KMS-11 (cell line): Measurements from ENCODE around the gene DCXR.

Experiments used
- H2AFZ ChIP-seq: fragments of 200-600 bp; sonication (generic); 2 replicates; pipeline ENCODE4 v1.6.1; 2016; ENCODE audit warnings: antibody characterized with exemption, mixed run types, low read depth
- H3K27ac ChIP-seq: fragments of 200-600 bp; sonication (generic); 2 replicates; pipeline ENCODE4 v1.6.1; 2016; ENCODE audit warnings: mild to moderate bottlenecking, mixed run types
- H3K27me3 ChIP-seq: fragments of 200-600 bp; sonication (generic); 2 replicates; pipeline ENCODE4 v1.6.1; 2017; ENCODE audit warnings: mild to moderate bottlenecking, low read depth, mixed run types, moderate library complexity; ENCODE audit not compliant: insufficient read depth
- H3K36me3 ChIP-seq: fragments of 200-600 bp; sonication (generic); 2 replicates; pipeline ENCODE4 v1.6.1; 2017; ENCODE audit warnings: mild to moderate bottlenecking, mixed run types; ENCODE audit not compliant: insufficient read depth
- H3K4me1 ChIP-seq: fragments of 200-600 bp; sonication (generic); 2 replicates; pipeline ENCODE4 v1.6.1; 2016; ENCODE audit warnings: mild to moderate bottlenecking, low read depth, mixed run types; ENCODE audit not compliant: poor library complexity, severe bottlenecking
- H3K4me2 ChIP-seq: fragments of 200-600 bp; sonication (generic); 2 replicates; pipeline ENCODE4 v1.7.0; 2016; ENCODE audit warnings: mild to moderate bottlenecking, mixed run types
- H3K4me3 ChIP-seq: fragments of 200-600 bp; sonication (generic); IDR thresholded peaks from 2 replicates; pipeline ENCODE4 v1.6.1; 2017; ENCODE audit warnings: low read depth, low read length, mixed read lengths; ENCODE audit not compliant: insufficient read depth
- H3K79me2 ChIP-seq: fragments of 200-600 bp; sonication (generic); 2 replicates; pipeline ENCODE4 v1.6.1; 2016; ENCODE audit warnings: low read depth, mixed run types; ENCODE audit not compliant: insufficient read depth
- H3K9ac ChIP-seq: fragments of 200-600 bp; sonication (generic); 2 replicates; pipeline ENCODE4 v1.6.1; 2016; ENCODE audit warnings: mild to moderate bottlenecking, mixed run types
- H4K20me1 ChIP-seq: fragments of 200-600 bp; sonication (generic); 2 replicates; pipeline ENCODE4 v1.6.1; 2016; ENCODE audit warnings: mild to moderate bottlenecking, mixed run types; ENCODE audit not compliant: insufficient read depth
- CTCF ChIP-seq: fragments of 200-600 bp; sonication (generic); conservative IDR thresholded peaks from 2 replicates; pipeline ENCODE4 v1.6.1; 2017; ENCODE audit warnings: low read depth, mild to moderate bottlenecking, antibody characterized with exemption, low read length, moderate library complexity, mixed read lengths

The DCXR gene

GRCh38 chr17:82083533-82084359 is 46.2 kb upstream of the DCXR start:
- no peak for TF ChIP-seq CTCF
- Histone ChIP-seq H3K9ac (no peak overlapping the region), H3K79me2 (no peaks in the 10 kb centered on the region), H3K27me3 (no peaks in the 10 kb centered on the region), H3K4me1 (no peaks in the 10 kb centered on the region), H2AFZ (no peak overlapping the region), H3K27ac (no peak overlapping the region), H3K36me3 (peaks cover 35% of the 10 kb centered on the region; the same call in 1 of the 2 replicates), H4K20me1 (no peaks in the 10 kb centered on the region), H3K4me3 (no peak overlapping the region), H3K4me2 (no peak overlapping the region)

- peaks cover 35% of the 10 kb centered on the region; the same call in 1 of the 2 replicates for H3K36me3 ChIP-seq
- no peak overlapping the region for H3K27ac ChIP-seq
- H3K4me2 ChIP-seq: no peak overlapping the region
- H3K4me3 ChIP-seq: no peak overlapping the region
- TF ChIP-seq CTCF: no peak
- no peaks in the 10 kb centered on the region for H3K27me3 ChIP-seq
- no peaks in the 10 kb centered on the region for H3K4me1 ChIP-seq
- no peaks in the 10 kb centered on the region for H3K79me2 ChIP-seq
- H2AFZ ChIP-seq: no peak overlapping the region
- H4K20me1 ChIP-seq: no peaks in the 10 kb centered on the region
- no peak overlapping the region for H3K9ac ChIP-seq
These were observed 45.5 kb upstream of the DCXR start for GRCh38 chr17:82083009-82083408.

GRCh38 chr17:82082456-82082855 is 45.0 kb upstream of the DCXR start:
- no peak overlapping the region for H3K9ac ChIP-seq
- no peak overlapping the region for H3K4me2 ChIP-seq
- H3K27ac ChIP-seq: no peak overlapping the region
- no peaks in the 10 kb centered on the region for H3K27me3 ChIP-seq
- no peak overlapping the region for H3K4me3 ChIP-seq
- no peak for TF ChIP-seq CTCF
- no peaks in the 10 kb centered on the region for H3K4me1 ChIP-seq
- no peaks in the 10 kb centered on the region for H4K20me1 ChIP-seq
- no peak overlapping the region for H2AFZ ChIP-seq
- no peaks in the 10 kb centered on the region for H3K79me2 ChIP-seq
- peaks cover 35% of the 10 kb centered on the region; the same call in 1 of the 2 replicates for H3K36me3 ChIP-seq

- Histone ChIP-seq H3K4me2 (no peak overlapping the region), H3K36me3 (peaks cover 35% of the 10 kb centered on the region; the same call in 1 of the 2 replicates), H3K9ac (no peak overlapping the region), H3K4me1 (no peaks in the 10 kb centered on the region), H3K4me3 (no peak overlapping the region), H3K27me3 (no peaks in the 10 kb centered on the region), H4K20me1 (no peaks in the 10 kb centered on the region), H3K27ac (no peak overlapping the region), H2AFZ (no peak overlapping the region), H3K79me2 (no peaks in the 10 kb centered on the region)
- no peak for TF ChIP-seq CTCF
These were observed 44.5 kb upstream of the DCXR start for GRCh38 chr17:82081966-82082365.
